GM12874 (cell line): Measurements from ENCODE around the gene FRMD5.

Experiments used
- CTCF ChIP-seq: IDR thresholded peaks from 2 replicates; pipeline ENCODE4 v1.5.1; 2011; ENCODE audit warnings: low read depth, mild to moderate bottlenecking, control low read depth, low read length, moderate library complexity; ENCODE audit not compliant: insufficient read depth

FRMD5 gene

DNA sequence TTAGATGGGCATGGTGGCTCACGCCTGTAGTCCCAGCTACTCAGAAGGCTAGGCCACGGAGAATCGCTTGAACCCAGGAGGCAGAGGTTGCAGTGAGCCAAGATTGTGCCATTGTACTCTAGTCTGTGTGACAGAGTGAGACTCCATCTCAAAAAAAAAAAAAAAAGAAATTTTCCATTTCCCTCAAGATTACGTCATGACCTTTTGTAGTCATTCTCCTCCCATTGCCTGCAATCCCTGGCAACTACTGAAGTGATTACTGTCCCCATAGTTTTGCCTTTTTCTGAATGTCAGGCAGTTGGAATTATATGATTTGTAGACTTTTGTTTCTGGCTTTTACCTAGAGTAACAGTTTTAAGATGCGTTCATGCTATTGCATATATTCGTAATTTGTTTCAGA is 340.3 kb downstream of the FRMD5 start:
- TF ChIP-seq CTCF: no peak

GRCh38 chr15:43852607-43853006 is 342.5 kb downstream of the FRMD5 start:
- no peak for TF ChIP-seq CTCF

- TF ChIP-seq CTCF: no peak
Measured at GRCh38 chr15:43851251-43851650, 343.8 kb downstream of the FRMD5 start.

GRCh38 chr15:43845421-43845820 is 349.6 kb downstream of the FRMD5 start:
- no peak for TF ChIP-seq CTCF

GRCh38 chr15:43828061-43828657 is 366.9 kb downstream of the FRMD5 start:
- no peak for TF ChIP-seq CTCF

DNA sequence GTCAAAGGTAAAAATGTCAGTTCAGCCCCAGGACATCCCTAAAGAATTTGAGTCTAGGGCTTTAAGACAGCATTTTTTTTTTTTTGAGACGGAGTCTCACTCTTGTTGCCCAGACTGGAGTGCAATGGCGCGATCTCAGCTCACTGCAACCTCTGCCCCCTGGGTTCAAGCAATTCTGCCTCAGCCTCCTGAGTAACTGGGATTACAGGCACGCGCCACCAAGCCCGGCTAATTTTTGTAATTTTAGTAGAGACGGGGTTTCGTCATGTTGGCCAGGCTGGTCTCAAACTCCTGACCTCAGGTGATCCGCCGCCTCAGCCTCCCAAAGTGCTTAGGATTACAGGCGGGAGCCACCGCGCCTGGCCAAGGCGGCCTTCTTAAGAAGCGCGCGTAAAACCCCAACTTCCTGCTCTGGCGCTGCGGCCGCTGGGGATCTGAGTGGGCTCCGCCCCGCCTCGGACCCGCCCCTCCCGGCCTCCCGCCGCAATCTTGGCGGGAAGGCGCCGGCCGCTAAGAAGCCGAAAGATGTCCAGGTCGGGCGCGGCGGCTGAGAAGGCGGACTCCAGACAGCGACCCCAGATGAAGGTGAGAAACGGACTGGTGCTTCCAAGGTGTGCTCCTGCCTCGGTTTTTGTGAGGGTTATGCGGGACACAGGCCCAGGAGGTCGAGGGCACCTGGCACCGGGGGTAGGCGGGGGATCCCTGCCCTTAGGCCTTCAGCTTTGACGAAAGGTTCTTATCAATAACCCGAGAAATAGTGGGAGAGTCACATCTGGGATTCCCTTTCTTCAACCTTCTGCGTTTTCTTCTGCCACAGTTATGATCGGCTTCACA is 368.3 kb downstream of the FRMD5 start, which contains the start of gene WDR76:
Gene WDR76 (plus strand): TSS at position 495 of the 834 bp plus-strand sequence. CDS start 31 bp downstream, at position 526.
- no peak for TF ChIP-seq CTCF

DNA sequence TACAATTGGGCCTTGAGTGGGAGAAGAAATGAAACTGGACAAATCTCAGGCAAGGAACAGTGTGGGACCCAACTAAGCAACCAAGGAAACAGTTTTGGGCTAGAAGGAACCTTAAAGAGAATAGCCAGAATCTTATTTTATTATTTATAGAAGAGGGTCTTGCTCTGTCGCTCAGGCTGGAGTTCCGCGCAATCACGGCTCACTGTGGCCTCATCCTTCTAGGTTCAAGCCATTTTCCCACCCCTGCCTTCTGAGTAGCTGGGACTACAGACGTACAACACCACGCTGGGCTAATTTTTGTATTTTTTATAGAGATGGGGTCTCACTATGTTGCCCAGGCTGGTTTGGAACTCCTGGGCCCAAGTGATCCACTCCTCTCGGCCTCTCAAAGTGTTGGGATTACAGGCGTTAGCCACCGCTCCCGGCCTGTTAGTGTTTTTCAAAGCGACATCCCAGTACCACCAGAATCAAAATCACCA is 369.0 kb downstream of the FRMD5 start:
- no peak for TF ChIP-seq CTCF
